DMS153 treated with DMSO at 0.1 percent for 48 hours (cell line): ENCODE results near the gene HS3ST6.
"Not testable (repeated sequence)": the region's sequence is repeated elsewhere in the genome, so short reads cannot be mapped to it uniquely, and the experiment has no call there.

Source experiments
- DNase-seq: peaks from one replicate; lab custom pipeline; 2025; ENCODE audit not compliant: unreplicated experiment; lab: John Stamatoyannopoulos, UW

The HS3ST6 gene

DNA sequence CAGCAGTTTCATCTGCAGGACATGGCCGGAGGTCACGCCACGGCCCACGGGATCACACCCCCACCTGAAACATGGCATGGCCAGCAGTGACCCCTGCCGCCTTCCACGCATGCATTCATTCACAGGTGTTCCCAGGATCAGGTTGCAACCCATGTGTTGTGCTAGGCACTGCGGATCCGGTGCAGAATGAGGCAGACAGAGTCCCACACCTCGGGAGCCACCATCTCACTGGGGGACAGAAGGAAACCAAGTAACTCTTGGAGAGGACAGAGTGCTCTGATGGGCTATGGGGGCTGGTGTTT lies 29.1 kb upstream of the HS3ST6 start:
- no peak for DNase-seq

GRCh38 chr16:1946495-1947368 lies 28.5 kb upstream of the HS3ST6 start:
- DNase-seq, result no peak

DNA sequence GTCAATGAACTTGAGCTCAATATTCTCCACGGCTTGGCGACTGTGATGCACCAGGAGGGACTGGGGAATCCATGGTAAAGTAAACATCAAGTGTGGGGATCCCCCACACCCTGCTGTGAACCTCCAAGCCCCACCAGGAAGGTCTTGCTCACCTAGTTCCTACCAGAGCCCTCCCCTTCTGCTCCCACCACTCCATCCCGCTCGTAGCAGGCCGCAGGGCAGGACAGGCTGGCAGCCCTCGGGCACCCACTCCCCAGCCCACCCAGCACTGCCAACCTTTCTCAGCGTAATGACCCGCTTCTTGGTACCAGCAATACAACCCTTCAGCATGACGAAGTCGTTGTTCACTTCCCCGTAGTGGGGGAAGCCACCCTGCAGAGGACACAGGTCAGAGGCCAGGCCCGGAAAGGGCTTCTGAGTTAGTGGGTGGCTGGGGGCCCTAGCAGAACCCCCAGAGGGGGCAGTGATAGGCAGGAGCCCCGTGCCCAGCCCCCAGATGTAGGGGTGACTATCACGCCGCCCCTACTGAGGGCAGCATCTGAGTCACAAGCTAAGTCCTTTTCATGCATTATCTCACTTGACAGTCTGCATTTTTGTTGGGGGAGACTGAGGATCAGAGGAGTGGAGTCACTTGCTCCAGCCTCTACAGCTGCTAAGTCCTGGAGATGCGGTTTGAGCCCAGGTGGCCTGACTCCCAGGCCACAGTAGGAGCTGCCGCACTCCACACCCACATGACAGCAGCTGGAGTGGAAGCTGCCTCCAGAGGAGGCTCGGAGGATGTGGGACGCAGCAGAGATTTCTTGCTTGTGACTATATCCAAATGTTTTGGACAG lies 27.6 kb upstream of the HS3ST6 start:
- DNase-seq, result no peak

DNA sequence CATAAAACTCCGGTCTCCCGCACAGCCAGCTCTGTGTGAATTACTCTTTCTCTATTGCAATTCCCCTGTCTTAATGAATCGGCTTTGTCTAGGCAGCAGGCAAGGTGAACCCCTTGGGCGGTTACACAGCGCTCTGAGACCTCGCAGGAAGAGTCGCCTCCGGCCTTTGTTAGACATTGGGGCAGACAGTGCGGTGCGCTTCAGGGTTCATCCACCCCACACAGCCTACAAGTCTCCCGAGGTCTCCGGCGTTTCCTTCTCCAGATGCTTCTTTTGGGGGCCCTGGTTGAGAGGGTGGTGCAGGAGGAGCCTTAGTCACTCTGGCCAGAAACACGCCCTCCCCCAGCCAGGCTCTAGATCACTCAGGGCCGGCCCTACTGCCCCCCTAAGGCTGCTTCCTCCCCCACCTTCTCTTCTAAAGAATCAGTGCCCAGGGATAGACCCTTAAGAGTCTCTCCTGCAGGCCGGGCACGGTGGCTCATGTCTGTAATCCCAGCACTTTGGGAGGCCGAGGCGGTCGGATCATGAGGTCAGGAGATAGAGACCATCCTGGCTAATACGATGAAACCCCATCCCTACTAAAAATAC lies 26.5 kb upstream of the HS3ST6 start:
- no peak for DNase-seq

DNA sequence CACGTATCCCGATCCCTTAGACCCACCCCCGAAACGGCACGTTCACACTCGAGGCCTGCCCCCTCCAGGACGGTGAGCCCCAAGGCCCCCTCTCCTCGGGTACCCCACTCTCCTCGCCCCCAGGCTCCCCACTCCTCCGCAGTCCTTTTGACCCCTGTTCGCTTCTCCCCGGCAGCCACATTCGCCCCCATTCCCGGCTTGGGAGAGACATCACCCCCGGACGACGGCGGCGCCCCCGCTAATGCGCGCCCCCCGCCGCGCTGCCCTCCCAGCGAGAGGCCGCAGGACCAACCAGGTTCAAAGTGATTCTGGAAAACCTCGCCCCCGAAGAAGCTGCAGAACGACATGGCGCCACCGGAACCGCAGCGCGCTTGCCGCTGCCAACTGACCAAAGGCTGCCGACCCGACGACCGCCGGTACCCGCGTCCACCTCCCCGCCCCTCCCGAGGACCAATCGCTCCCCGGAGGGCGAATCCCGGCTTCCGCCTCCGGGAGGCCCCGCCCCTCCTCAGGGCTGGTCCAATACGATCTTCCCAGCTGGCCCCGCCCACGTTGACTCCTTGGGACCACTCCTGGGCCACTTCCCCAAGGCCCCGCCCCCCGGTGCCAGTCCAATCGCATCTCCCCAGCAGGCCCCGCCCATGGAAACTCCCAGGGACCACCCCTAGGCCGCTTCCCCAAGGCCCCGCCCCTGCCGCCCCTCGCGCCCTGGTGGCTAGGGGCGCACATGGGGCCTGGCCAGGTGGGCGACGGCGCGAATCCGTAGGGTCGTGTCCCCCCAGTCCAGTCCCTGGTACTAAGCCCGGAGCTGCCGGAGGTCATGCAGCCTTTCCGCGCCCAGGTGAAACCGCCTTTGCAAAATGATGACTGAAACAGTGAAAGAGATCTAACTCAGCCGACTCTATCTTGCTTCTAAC lies 24.9 kb upstream of the HS3ST6 start, which contains the start of gene MSRB1:
MSRB1 (minus strand) TSS at position 390 of the 917 bp plus-strand sequence; CDS start at position 347, 43 bp downstream.
- peak; percentile 96 for DNase-seq

GRCh38 chr16:1942047-1942809 lies 24.0 kb upstream of the HS3ST6 start:
- DNase-seq, result no peak

DNA sequence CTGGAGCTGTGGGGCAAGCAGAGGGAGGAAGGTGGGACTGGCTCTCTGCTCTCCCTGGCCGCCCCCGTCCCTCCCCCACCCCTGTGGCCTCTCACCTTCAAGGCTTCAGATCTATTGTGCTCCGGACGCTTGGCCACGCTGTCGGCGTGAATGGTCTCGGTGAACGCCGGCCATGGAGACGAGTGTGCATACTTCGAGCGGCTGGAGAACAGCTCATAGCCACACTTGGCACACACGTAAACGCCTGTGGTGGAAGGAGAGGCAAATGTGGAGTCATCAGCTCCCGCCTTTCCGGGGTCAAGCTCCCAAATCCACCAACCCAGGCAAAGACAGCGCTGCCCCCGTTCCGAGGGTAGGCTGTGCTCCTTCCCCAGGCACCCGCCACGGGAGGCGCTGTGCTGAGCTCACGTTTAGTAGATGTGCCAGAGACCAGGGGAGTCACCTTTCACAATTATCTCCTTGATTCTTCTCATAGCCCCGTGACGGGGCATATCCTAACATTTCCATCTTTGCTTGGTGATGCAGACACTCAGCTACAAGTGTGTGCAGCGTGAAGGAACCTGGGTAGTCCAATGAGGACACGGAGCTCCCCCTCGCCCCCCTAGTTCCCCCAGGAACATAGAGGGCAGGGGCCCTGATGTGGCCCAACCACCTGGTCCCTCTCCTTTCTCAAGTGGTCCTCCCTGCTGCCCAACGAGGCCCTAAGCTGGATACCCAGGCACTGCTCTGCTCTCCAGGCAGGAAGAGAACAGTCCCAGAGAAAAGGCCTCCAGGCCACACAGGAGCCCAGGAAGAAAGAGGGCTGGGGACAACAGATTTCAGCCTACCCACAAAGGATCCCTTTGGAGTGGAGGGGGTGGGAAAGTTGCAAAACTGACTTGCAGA lies 23.2 kb upstream of the HS3ST6 start:
- no peak for DNase-seq

DNA sequence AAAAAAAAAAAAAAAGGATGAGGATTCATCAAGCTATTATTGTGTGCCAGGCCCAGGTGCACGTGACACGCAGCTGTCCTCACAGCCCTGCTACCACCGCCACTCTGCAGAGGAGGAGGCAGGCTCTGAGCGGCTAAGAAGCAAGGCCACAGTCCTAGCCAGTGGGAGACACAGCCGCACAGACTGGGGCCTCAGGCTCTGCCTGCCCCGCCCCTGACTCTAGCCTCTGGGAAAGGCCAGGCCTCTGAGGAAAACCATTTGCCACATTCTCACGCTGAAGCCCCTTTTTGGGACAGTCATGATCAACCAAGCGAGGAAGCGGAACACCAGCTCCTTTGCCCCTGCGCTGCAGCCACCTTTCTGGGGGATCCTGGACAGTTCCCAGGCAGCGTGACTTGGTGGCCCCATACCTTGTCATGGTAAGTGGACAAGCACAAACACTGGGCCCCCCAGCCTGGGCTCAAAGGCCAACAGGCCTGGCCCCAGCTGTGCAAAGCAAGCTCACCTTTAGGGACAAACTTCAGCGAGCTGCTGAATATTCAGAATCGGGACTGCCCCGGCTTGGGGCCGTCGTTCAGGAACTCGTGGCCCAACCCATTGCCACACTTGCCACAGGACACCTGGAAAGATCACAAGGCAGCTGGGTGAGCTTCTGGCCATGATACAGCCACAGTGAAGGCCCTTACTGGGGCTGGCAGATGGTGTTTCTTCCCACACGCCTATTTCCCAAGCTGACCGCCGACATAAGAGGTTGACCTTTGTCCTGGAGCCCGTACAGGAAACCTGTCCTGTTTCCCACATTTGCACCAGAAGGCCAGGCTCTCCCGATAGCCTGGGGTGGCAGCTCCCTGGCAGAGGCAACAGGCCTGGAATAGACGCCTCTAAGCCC lies 22.3 kb upstream of the HS3ST6 start:
- DNase-seq, result no peak

- DNase-seq, result not testable (repeated sequence)
Observed at GRCh38 chr16:1939833-1940232, 21.6 kb upstream of the HS3ST6 start.

DNA sequence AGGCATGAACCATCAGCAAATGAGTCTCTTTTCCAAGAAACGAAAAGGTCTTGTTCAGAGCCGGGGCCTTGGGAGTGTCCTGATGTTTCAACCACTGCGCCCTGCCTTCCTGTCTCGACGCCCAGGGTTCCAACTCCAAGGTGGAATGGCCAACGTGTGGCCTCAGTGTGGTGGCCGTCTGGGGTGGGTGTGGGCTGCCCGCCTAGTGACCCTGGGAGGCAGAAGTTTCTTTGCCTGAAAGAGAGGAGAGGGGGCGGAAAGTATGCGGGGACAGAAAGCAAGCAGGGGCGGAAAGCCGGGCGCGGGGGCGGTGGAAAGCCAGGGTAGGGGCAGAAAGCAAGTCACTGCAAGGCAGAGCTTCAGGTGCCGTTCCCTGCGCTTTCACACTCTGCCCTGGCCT lies 20.7 kb upstream of the HS3ST6 start:
- DNase-seq, result no peak

- no peak for DNase-seq
Observed at GRCh38 chr16:1938316-1938715, 20.1 kb upstream of the HS3ST6 start.

GRCh38 chr16:1936945-1937479 lies 18.8 kb upstream of the HS3ST6 start:
- DNase-seq, result no peak

DNA sequence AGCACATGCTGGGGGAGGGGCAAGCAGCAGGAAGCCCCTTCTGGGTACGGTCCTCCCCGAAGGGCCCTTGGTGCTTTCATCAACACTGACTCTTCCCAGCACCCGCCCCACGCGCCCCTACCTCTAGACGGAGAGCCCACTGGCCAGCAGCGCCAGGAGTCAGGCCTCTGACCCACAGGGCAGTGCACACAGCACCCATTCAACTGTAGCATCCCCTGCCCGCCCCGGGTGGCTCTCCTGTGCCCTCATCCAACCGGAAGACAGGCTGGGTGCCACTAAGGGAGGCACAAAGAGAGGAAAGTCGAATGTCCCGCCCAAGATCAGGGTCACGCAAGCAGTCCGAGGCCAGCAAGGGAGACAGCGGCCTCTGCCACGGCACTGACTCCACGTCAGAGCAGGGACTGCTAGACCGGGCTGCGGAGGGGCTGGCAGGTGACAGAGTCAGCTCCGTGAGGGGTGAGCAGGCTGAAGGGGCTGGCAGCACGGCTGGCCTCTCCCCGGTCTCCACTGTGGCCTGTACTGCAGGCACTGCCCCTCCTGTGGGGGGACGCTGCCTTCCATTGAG lies 15.0 kb upstream of the HS3ST6 start:
- no peak for DNase-seq

DNA sequence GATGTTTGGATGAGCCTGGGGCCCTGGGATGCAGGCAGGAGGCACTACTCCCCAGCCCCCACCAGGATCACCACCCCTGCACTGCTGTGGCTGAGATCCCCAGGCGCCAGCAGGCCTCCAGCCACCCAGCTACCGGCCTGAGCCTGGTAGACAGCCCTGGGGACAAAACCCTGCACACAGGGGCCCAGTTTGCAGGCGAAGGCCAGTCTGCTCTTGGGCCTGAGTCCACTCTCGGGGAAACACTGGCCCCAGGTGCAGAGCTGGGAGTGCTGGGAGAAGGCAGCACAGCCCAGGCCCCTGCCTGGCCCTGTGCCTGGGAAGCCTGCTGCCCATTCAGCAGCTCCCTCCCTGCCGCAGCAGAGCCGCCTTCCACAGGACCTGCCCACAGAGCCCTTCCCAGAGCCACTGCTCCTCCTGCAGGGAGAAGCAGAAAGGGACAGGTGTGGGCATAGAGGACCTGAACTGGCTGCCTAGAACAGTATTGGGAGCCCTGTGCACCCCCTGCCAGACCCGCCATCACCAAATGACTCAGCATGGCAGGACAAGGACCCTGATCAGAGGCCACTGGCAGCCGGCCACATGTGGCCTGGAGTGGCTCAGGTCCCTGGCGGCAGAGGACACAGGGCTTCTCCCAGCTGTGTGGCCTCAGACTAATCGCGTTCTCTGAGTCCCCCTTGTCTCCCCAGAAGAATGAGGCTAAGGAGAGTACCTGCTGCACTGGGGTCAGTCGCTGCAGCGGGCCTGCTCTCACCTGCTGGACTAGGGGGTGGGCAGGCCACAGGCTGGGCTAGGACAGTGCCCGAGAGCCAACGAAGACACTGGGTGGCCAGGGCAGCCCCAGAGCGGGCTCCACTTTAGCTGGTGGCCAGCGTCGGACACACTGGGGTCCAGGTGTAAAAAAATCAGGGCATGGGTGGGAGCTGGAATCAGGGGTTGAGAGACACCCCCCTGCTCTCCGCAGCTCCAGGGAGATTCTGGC lies 14.1 kb upstream of the HS3ST6 start:
- no peak for DNase-seq

- DNase-seq, result no peak
Observed at GRCh38 chr16:1930338-1930720, 12.1 kb upstream of the HS3ST6 start.

- peak; percentile 67 for DNase-seq
Observed at GRCh38 chr16:1929578-1930337, 11.5 kb upstream of the HS3ST6 start.
